ENCODE measurements around the gene GLRX3. TPM values are rescaled to one million over a fixed set of nuclear protein-coding genes. Genes with fewer than 3 reads are reported as not detected.

The GLRX3 gene
- total RNA-seq, 1 experiment from 2014 or later, result 142 TPM

DNA sequence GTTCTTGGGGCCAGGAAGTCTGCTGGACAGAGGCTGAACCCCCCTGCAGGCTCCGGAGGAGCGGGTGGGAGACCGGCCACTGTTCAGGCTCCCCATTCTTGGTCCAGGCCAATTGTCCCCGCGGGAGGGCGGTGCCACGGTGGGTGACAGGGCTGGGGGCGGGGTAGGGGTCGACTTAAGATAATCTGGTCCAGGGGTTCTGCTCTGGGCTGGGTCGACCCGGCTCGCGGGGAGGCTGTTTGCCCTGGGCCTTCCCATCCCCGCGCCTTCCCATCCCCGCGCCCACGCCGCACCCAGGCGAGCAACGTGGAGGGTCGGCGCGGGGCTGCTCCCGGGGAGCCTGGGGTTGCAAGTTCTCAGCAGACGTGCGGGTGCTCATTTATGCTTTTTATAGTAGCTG, 7.3 kb upstream of the GLRX3 start:
- H3K27me3 Mint-ChIP-seq (ENCODE audit: low read depth), result peaks cover 5% of the 10 kb centered on the region; the same call in 1 of the 2 replicates
- H3K36me3 Mint-ChIP-seq, result no peaks in the 10 kb centered on the region
- H3K4me1 Mint-ChIP-seq, result peaks cover 16% of the 10 kb centered on the region
- no peak overlapping the region for H3K27ac Mint-ChIP-seq
- no peak overlapping the region for H3K4me3 Mint-ChIP-seq
- ATAC-seq, result no peak
- CTCF ChIA-PET, result interaction anchor here (1.1 to 4.5 kb wide), 4 partner anchors 18 to 159 kb away, joined by 3 to 64 read pairs (median 8); partner anchors contain the start of gene C10orf143
- POLR2A ChIA-PET, result no interaction called here
- DNase-seq (ENCODE audit: low spot score), result peak; percentile 18
- H3K9me3 Mint-ChIP-seq, result no peaks in the 10 kb centered on the region
- TF ChIP-seq ESRRA (CRISPR knock-in tag; IDR thresholded peaks at IDR 0.05; ENCODE audit: borderline replicate concordance) (no peak), ZBTB43 (CRISPR knock-in tag; IDR thresholded peaks at IDR 0.05) (no peak), GRHL2 (CRISPR knock-in tag; IDR thresholded peaks at IDR 0.05; ENCODE audit: insufficient replicate concordance, severe bottlenecking) (no peak), AR (CRISPR knock-in tag; IDR thresholded peaks at IDR 0.05) (no peak), E2F4 (CRISPR knock-in tag; IDR thresholded peaks at IDR 0.05; ENCODE audit: borderline replicate concordance, low read depth) (no peak), CBFB (CRISPR knock-in tag; IDR thresholded peaks at IDR 0.05; ENCODE audit: low read depth) (no peak), IRF2 (CRISPR knock-in tag; IDR thresholded peaks at IDR 0.05; ENCODE audit: borderline replicate concordance, low read depth) (no peak), RELA (CRISPR knock-in tag; IDR thresholded peaks at IDR 0.05; ENCODE audit: borderline replicate concordance) (no peak), KAT7 (CRISPR knock-in tag; IDR thresholded peaks at IDR 0.05; ENCODE audit: borderline replicate concordance) (no peak), ZNF396 (CRISPR knock-in tag; IDR thresholded peaks at IDR 0.05; ENCODE audit: borderline replicate concordance) (no peak), HMGA2 (CRISPR knock-in tag; IDR thresholded peaks at IDR 0.05) (no peak)
- TF ChIP-seq, protein P1, sequence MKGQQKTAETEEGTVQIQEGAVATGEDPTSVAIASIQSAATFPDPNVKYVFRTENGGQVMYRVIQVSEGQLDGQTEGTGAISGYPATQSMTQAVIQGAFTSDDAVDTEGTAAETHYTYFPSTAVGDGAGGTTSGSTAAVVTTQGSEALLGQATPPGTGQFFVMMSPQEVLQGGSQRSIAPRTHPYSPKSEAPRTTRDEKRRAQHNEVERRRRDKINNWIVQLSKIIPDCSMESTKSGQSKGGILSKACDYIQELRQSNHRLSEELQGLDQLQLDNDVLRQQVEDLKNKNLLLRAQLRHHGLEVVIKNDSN (CRISPR knock-in tag; IDR thresholded peaks at IDR 0.05), result no peak
- TF ChIP-seq, protein P2, sequence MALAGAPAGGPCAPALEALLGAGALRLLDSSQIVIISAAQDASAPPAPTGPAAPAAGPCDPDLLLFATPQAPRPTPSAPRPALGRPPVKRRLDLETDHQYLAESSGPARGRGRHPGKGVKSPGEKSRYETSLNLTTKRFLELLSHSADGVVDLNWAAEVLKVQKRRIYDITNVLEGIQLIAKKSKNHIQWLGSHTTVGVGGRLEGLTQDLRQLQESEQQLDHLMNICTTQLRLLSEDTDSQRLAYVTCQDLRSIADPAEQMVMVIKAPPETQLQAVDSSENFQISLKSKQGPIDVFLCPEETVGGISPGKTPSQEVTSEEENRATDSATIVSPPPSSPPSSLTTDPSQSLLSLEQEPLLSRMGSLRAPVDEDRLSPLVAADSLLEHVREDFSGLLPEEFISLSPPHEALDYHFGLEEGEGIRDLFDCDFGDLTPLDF (CRISPR knock-in tag; IDR thresholded peaks at IDR 0.05), result no peak
- TF ChIP-seq, protein P3, sequence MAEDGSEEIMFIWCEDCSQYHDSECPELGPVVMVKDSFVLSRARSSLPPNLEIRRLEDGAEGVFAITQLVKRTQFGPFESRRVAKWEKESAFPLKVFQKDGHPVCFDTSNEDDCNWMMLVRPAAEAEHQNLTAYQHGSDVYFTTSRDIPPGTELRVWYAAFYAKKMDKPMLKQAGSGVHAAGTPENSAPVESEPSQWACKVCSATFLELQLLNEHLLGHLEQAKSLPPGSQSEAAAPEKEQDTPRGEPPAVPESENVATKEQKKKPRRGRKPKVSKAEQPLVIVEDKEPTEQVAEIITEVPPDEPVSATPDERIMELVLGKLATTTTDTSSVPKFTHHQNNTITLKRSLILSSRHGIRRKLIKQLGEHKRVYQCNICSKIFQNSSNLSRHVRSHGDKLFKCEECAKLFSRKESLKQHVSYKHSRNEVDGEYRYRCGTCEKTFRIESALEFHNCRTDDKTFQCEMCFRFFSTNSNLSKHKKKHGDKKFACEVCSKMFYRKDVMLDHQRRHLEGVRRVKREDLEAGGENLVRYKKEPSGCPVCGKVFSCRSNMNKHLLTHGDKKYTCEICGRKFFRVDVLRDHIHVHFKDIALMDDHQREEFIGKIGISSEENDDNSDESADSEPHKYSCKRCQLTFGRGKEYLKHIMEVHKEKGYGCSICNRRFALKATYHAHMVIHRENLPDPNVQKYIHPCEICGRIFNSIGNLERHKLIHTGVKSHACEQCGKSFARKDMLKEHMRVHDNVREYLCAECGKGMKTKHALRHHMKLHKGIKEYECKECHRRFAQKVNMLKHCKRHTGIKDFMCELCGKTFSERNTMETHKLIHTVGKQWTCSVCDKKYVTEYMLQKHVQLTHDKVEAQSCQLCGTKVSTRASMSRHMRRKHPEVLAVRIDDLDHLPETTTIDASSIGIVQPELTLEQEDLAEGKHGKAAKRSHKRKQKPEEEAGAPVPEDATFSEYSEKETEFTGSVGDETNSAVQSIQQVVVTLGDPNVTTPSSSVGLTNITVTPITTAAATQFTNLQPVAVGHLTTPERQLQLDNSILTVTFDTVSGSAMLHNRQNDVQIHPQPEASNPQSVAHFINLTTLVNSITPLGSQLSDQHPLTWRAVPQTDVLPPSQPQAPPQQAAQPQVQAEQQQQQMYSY (CRISPR knock-in tag; IDR thresholded peaks at IDR 0.05), result no peak
- TF ChIP-seq, protein P4, sequence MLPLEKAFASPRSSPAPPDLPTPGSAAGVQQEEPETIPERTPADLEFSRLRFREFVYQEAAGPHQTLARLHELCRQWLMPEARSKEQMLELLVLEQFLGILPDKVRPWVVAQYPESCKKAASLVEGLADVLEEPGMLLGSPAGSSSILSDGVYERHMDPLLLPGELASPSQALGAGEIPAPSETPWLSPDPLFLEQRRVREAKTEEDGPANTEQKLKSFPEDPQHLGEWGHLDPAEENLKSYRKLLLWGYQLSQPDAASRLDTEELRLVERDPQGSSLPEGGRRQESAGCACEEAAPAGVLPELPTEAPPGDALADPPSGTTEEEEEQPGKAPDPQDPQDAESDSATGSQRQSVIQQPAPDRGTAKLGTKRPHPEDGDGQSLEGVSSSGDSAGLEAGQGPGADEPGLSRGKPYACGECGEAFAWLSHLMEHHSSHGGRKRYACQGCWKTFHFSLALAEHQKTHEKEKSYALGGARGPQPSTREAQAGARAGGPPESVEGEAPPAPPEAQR (CRISPR knock-in tag; IDR thresholded peaks at IDR 0.05), result no peak
- TF ChIP-seq, protein P5, sequence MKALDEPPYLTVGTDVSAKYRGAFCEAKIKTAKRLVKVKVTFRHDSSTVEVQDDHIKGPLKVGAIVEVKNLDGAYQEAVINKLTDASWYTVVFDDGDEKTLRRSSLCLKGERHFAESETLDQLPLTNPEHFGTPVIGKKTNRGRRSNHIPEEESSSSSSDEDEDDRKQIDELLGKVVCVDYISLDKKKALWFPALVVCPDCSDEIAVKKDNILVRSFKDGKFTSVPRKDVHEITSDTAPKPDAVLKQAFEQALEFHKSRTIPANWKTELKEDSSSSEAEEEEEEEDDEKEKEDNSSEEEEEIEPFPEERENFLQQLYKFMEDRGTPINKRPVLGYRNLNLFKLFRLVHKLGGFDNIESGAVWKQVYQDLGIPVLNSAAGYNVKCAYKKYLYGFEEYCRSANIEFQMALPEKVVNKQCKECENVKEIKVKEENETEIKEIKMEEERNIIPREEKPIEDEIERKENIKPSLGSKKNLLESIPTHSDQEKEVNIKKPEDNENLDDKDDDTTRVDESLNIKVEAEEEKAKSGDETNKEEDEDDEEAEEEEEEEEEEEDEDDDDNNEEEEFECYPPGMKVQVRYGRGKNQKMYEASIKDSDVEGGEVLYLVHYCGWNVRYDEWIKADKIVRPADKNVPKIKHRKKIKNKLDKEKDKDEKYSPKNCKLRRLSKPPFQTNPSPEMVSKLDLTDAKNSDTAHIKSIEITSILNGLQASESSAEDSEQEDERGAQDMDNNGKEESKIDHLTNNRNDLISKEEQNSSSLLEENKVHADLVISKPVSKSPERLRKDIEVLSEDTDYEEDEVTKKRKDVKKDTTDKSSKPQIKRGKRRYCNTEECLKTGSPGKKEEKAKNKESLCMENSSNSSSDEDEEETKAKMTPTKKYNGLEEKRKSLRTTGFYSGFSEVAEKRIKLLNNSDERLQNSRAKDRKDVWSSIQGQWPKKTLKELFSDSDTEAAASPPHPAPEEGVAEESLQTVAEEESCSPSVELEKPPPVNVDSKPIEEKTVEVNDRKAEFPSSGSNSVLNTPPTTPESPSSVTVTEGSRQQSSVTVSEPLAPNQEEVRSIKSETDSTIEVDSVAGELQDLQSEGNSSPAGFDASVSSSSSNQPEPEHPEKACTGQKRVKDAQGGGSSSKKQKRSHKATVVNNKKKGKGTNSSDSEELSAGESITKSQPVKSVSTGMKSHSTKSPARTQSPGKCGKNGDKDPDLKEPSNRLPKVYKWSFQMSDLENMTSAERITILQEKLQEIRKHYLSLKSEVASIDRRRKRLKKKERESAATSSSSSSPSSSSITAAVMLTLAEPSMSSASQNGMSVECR (CRISPR knock-in tag; IDR thresholded peaks at IDR 0.05; ENCODE audit: borderline replicate concordance), result no peak
- TF ChIP-seq, protein P6, sequence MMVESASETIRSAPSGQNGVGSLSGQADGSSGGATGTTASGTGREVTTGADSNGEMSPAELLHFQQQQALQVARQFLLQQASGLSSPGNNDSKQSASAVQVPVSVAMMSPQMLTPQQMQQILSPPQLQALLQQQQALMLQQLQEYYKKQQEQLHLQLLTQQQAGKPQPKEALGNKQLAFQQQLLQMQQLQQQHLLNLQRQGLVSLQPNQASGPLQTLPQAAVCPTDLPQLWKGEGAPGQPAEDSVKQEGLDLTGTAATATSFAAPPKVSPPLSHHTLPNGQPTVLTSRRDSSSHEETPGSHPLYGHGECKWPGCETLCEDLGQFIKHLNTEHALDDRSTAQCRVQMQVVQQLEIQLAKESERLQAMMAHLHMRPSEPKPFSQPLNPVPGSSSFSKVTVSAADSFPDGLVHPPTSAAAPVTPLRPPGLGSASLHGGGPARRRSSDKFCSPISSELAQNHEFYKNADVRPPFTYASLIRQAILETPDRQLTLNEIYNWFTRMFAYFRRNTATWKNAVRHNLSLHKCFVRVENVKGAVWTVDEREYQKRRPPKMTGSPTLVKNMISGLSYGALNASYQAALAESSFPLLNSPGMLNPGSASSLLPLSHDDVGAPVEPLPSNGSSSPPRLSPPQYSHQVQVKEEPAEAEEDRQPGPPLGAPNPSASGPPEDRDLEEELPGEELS (CRISPR knock-in tag; IDR thresholded peaks at IDR 0.05), result no peak
